Neural progenitor cell (in vitro differentiated cells): ENCODE results near the gene LCMT2. TPM values are rescaled to one million over a fixed set of nuclear protein-coding genes. Genes with fewer than 3 reads are reported as not detected.

ENCODE experiments used
- DNase-seq: peaks from one replicate; pipeline ENCODE4 v3.0.0-alpha.2; 2016; ENCODE audit warnings: low spot score
- H2AFZ ChIP-seq: fragments of 200-600 bp; sonication (generic); replicated peaks from 2 replicates; pipeline ENCODE4 v1.6.1; 2016; ENCODE audit warnings: antibody characterized with exemption
- H3F3A ChIP-seq: fragments of 200-600 bp; sonication (generic); 2 replicates; pipeline ENCODE4 v1.6.1; 2016; ENCODE audit warnings: antibody characterized with exemption, low read depth
- H3K27ac ChIP-seq: fragments of 200-600 bp; sonication (generic); 2 replicates; pipeline ENCODE4 v1.5.1; 2016; ENCODE audit warnings: mild to moderate bottlenecking
- H3K27me3 ChIP-seq: fragments of 200-600 bp; sonication (generic); 2 replicates; pipeline ENCODE4 v1.6.1; 2016; ENCODE audit warnings: mild to moderate bottlenecking, moderate library complexity
- H3K36me3 ChIP-seq: fragments of 200-600 bp; sonication (generic); 2 replicates; pipeline ENCODE4 v1.5.1; 2016
- H3K4me1 ChIP-seq: fragments of 200-600 bp; sonication (generic); 2 replicates; pipeline ENCODE4 v1.6.1; 2016; ENCODE audit warnings: mixed run types
- H3K4me2 ChIP-seq: fragments of 200-600 bp; sonication (generic); 2 replicates; pipeline ENCODE4 v1.6.1; 2016
- H3K4me3 ChIP-seq: fragments of 200-600 bp; sonication (generic); 2 replicates; pipeline ENCODE4 v1.5.1; 2016
- H3K79me2 ChIP-seq: fragments of 200-600 bp; sonication (generic); 2 replicates; pipeline ENCODE4 v1.6.1; 2016; ENCODE audit warnings: low read depth
- H3K9ac ChIP-seq: fragments of 200-600 bp; sonication (generic); 2 replicates; pipeline ENCODE4 v1.6.1; 2016
- H3K9me3 ChIP-seq: fragments of 200-600 bp; sonication (generic); 2 replicates; pipeline ENCODE4 v1.5.1; 2016; ENCODE audit warnings: low read depth
- H4K20me1 ChIP-seq: fragments of 200-600 bp; sonication (generic); 2 replicates; pipeline ENCODE4 v1.6.1; 2016; ENCODE audit warnings: low read depth
- H3K27ac Mint-ChIP-seq: 3 replicates; pipeline ENCODE4 v1.8.0; 2021; ENCODE audit warnings: mixed read lengths
- H3K27me3 Mint-ChIP-seq: 2 replicates; pipeline ENCODE4 v1.8.0; 2022; ENCODE audit warnings: low read depth, mild to moderate bottlenecking, inconsistent platforms, moderate library complexity, mixed read lengths; ENCODE audit not compliant: insufficient read depth
- H3K36me3 Mint-ChIP-seq: 3 replicates; pipeline ENCODE4 v1.8.0; 2021; ENCODE audit warnings: mixed read lengths
- H3K4me1 Mint-ChIP-seq: 3 replicates; pipeline ENCODE4 v1.8.0; 2021; ENCODE audit warnings: mixed read lengths
- H3K4me3 Mint-ChIP-seq: 3 replicates; pipeline ENCODE4 v1.8.0; 2021; ENCODE audit warnings: mild to moderate bottlenecking, moderate library complexity, mixed read lengths
- H3K9me3 Mint-ChIP-seq: 3 replicates; pipeline ENCODE4 v1.8.0; 2020; ENCODE audit warnings: mixed read lengths
- EZH2 ChIP-seq: fragments of 200-600 bp; sonication (generic); IDR thresholded peaks from 2 replicates; pipeline ENCODE4 v1.6.1; 2017; ENCODE audit warnings: antibody characterized with exemption, mild to moderate bottlenecking, moderate library complexity
- EZH2phosphoT487 ChIP-seq: fragments of 200-600 bp; sonication (generic); IDR thresholded peaks from 2 replicates; pipeline ENCODE4 v1.6.1; 2017; ENCODE audit warnings: antibody characterized with exemption
- total RNA-seq: library from RNA; depleted of rRNA; stranded (reverse); fragments of >200 nt; gene quantifications from 2 replicates; pipeline ENCODE4 v1.2.3, GENCODE V29; 2015; ENCODE audit warnings: low replicate concordance
- TF ChIP-seq, protein P1 (sequence below): fragments of 200-600 bp; sonication (generic); IDR thresholded peaks from 2 replicates; pipeline ENCODE4 v1.5.1; 2017; ENCODE audit warnings: antibody characterized with exemption, mild to moderate bottlenecking

The LCMT2 gene, protein sequence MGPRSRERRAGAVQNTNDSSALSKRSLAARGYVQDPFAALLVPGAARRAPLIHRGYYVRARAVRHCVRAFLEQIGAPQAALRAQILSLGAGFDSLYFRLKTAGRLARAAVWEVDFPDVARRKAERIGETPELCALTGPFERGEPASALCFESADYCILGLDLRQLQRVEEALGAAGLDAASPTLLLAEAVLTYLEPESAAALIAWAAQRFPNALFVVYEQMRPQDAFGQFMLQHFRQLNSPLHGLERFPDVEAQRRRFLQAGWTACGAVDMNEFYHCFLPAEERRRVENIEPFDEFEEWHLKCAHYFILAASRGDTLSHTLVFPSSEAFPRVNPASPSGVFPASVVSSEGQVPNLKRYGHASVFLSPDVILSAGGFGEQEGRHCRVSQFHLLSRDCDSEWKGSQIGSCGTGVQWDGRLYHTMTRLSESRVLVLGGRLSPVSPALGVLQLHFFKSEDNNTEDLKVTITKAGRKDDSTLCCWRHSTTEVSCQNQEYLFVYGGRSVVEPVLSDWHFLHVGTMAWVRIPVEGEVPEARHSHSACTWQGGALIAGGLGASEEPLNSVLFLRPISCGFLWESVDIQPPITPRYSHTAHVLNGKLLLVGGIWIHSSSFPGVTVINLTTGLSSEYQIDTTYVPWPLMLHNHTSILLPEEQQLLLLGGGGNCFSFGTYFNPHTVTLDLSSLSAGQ
- 14.2 and 14.6 TPM in 2 replicates for total RNA-seq

DNA sequence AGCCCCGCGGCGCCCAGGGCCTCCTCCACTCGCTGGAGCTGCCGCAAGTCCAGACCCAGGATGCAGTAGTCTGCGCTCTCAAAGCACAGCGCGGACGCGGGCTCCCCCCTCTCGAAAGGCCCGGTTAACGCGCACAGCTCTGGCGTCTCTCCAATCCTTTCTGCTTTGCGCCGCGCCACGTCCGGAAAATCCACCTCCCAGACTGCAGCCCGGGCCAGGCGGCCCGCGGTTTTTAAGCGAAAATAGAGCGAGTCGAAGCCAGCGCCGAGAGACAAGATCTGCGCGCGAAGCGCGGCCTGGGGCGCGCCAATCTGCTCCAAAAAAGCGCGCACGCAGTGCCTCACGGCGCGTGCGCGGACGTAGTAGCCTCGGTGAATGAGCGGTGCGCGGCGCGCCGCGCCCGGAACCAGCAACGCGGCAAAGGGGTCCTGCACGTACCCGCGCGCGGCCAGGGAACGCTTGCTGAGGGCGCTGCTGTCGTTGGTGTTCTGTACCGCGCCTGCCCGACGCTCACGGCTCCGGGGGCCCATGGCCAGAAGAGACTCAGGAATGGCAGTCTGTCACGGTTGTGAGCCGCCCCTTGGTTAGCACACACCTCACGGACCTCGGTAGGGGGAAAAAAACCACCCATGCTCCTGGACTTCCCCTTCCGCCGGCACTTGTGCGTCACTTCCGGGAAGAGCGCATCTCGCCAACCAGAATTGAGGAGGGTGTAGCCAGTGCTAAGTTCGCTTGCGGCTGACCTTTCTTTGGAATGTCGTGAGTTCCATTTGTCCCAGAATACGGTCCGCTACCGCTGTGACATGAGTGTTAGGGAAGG is at the start of gene LCMT2:
Gene LCMT2, minus strand, starts transcription at position 614 of the 820 bp plus-strand sequence. Its CDS starts 84 bp downstream, at position 530.
- peak within 1 kb of the TSS; percentile 82 for H2AFZ ChIP-seq
- peak; percentile 96 for DNase-seq
- peaks cover 13% of the 10 kb centered on the region for H3K36me3 Mint-ChIP-seq
- no peaks in the 10 kb centered on the region for H3K9me3 Mint-ChIP-seq
- H3K4me2 ChIP-seq: peak within 1 kb of the TSS; percentile 80
- peak within 1 kb of the TSS; percentile 94 for H3K4me3 Mint-ChIP-seq
- H3K79me2 ChIP-seq: peaks cover 33% of the 10 kb centered on the region
- peaks cover 5% of the 10 kb centered on the region for H3K27me3 ChIP-seq
- peak within 1 kb of the TSS; percentile 89 for H3K27ac ChIP-seq
- peak within 1 kb of the TSS; percentile 78 for H3K4me3 ChIP-seq
- H3K27ac Mint-ChIP-seq: peak within 1 kb of the TSS; percentile 95
- H3K4me1 Mint-ChIP-seq: peaks cover 35% of the 10 kb centered on the region
- no peaks in the 10 kb centered on the region for H3K36me3 ChIP-seq
- H3K9me3 ChIP-seq: no peaks in the 10 kb centered on the region
- H3F3A ChIP-seq: peaks cover 29% of the 10 kb centered on the region
- peaks cover 29% of the 10 kb centered on the region for H3K4me1 ChIP-seq
- TF ChIP-seq EZH2 (no peak), EZH2phosphoT487 (no peak)
- TF ChIP-seq, protein P1, sequence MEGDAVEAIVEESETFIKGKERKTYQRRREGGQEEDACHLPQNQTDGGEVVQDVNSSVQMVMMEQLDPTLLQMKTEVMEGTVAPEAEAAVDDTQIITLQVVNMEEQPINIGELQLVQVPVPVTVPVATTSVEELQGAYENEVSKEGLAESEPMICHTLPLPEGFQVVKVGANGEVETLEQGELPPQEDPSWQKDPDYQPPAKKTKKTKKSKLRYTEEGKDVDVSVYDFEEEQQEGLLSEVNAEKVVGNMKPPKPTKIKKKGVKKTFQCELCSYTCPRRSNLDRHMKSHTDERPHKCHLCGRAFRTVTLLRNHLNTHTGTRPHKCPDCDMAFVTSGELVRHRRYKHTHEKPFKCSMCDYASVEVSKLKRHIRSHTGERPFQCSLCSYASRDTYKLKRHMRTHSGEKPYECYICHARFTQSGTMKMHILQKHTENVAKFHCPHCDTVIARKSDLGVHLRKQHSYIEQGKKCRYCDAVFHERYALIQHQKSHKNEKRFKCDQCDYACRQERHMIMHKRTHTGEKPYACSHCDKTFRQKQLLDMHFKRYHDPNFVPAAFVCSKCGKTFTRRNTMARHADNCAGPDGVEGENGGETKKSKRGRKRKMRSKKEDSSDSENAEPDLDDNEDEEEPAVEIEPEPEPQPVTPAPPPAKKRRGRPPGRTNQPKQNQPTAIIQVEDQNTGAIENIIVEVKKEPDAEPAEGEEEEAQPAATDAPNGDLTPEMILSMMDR: no peak
- peaks cover 27% of the 10 kb centered on the region for H4K20me1 ChIP-seq
- peak within 1 kb of the TSS; percentile 70 for H3K9ac ChIP-seq
- H3K27me3 Mint-ChIP-seq: peaks cover 3% of the 10 kb centered on the region

DNA sequence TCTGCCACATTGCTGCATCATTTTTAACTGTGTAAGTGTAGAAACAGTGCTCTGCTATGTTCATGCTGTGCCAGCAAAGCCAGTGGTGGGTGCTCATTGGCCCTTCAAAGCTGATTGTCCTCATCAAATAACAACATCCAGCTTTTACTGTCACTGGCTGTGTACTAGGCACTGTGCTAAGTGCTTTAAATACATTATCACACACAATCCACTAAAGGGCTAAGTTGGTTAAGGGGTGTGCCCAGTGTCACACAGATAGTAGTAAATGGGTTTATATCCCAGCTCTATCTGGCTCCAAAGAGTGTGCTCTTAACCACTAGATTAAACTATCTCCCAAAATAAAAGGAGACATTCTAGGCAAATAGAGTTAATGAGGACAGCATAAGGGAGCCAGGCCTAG is 48.2 kb upstream of the LCMT2 start:
- Mint-ChIP-seq H3K36me3 (peaks cover 28% of the 10 kb centered on the region), H3K4me3 (no peak overlapping the region), H3K27me3 (no peaks in the 10 kb centered on the region), H3K4me1 (peaks cover 2% of the 10 kb centered on the region), H3K9me3 (no peaks in the 10 kb centered on the region), H3K27ac (no peak overlapping the region)
- peaks cover 12% of the 10 kb centered on the region for H3K36me3 ChIP-seq
- no peak overlapping the region for H3K4me2 ChIP-seq
- H3F3A ChIP-seq: no peaks in the 10 kb centered on the region
- peaks cover 13% of the 10 kb centered on the region for H4K20me1 ChIP-seq
- H3K9ac ChIP-seq: no peak overlapping the region
- H3K9me3 ChIP-seq: no peaks in the 10 kb centered on the region
- H3K27me3 ChIP-seq: no peaks in the 10 kb centered on the region
- no peak overlapping the region for H3K4me3 ChIP-seq
- no peak overlapping the region for H2AFZ ChIP-seq
- H3K27ac ChIP-seq: no peak overlapping the region
- no peaks in the 10 kb centered on the region for H3K79me2 ChIP-seq
- H3K4me1 ChIP-seq: no peaks in the 10 kb centered on the region
- TF ChIP-seq EZH2phosphoT487 (no peak), EZH2 (no peak)
- TF ChIP-seq, protein P1: no peak
- no peak for DNase-seq

DNA sequence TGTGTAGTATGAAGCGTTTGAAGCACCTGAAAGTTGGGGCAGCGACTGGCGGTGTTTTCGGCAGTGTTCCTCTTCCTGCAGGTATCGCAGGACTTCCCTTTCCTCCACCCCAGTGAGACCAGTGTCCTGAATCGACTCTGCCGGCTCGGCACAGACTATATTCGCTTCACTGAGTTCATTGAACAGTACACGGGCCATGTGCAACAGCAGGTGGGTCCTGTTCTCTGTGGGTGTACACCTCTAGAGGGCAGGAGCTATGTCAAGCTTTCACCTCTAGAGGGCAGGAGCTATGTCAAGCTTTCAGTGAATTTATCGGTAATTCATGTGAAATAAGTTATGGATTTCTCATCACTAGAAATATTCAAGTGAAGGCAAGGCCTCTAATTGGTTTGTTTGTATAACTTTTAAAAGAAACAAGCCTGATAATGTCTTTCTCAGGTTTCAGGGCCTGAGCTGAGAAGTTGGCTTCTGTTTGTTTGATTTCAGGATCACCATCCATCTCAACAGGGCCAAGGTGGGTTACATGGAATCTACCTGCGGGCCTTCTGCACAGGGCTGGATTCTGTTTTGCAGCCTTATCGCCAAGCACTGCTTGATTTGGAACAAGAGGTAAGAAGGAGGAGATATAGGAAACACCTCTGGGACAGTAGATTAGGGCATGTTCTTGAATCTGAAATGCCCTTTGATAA is 45.8 kb upstream of the LCMT2 start:
- Histone ChIP-seq H3K79me2 (peaks cover 22% of the 10 kb centered on the region), H3K4me1 (peaks cover 6% of the 10 kb centered on the region), H3K4me2 (no peak overlapping the region), H4K20me1 (peaks cover 13% of the 10 kb centered on the region), H3K27me3 (no peaks in the 10 kb centered on the region), H3K9ac (no peak overlapping the region), H2AFZ (no peak overlapping the region), H3F3A (no peaks in the 10 kb centered on the region), H3K27ac (no peak overlapping the region), H3K36me3 (peaks cover 3% of the 10 kb centered on the region), H3K4me3 (no peak overlapping the region), H3K9me3 (no peaks in the 10 kb centered on the region)
- Mint-ChIP-seq H3K27me3 (no peaks in the 10 kb centered on the region), H3K4me3 (no peak overlapping the region), H3K36me3 (peaks cover 23% of the 10 kb centered on the region), H3K27ac (no peak overlapping the region), H3K9me3 (no peaks in the 10 kb centered on the region), H3K4me1 (peaks cover 16% of the 10 kb centered on the region)
- TF ChIP-seq EZH2 (no peak), EZH2phosphoT487 (no peak)
- TF ChIP-seq, protein P1: peak; percentile 93
- peak; percentile 69 for DNase-seq
